ENCODE data around the gene AP4M1. TPM values are rescaled to one million over a fixed set of nuclear protein-coding genes. Genes with fewer than 3 reads are reported as not detected.

Gene AP4M1
- total and polyA plus RNA-seq, 4 experiments from 2014 or later = 3.2 to 14.9 (median 8.2) TPM

- Mint-ChIP-seq H3K36me3 (peaks cover 11 to 48% of the 10 kb centered on the region in 2 donors), H3K27me3 (no peaks in the 10 kb centered on the region), H3K4me3 (peak overlapping the region in 6 of 8 donors; percentile 41 to 88 (median 56)), H3K4me1 (peaks cover 23 to 70% (median 46%) of the 10 kb centered on the region in 4 donors), H3K27ac (peak overlapping the region in 4 of 7 donors; percentile 41 to 87 (median 78)), H3K9me3 (no peaks in the 10 kb centered on the region)
- Histone ChIP-seq H3K36me3 (ENCODE audit: insufficient read depth, low read length) (peaks cover 36% of the 10 kb centered on the region), H3K4me3 (ENCODE audit: low read length in 2 of 2) (no peak overlapping the region), H3K9me3 (ENCODE audit: control insufficient read depth in 1 of 2, low read length in 2 of 2) (no peaks in the 10 kb centered on the region), H3K27me3 (ENCODE audit: insufficient read depth, low read length) (no peaks in the 10 kb centered on the region), H3K27ac (ENCODE audit: low read depth, low read length) (no peak overlapping the region), H3K4me1 (ENCODE audit: insufficient read depth, low read length) (peaks cover 59% of the 10 kb centered on the region)
- ChIA-PET CTCF (ENCODE audit: partially characterized antibody) (interaction anchor here (1.1 kb wide), 1 partner anchor 23 kb away, joined by 3 read pairs; no protein-coding TSS in a partner anchor), POLR2A (ENCODE audit: partially characterized antibody) (interaction anchor here (1.2 to 6.4 kb wide), 7 partner anchors 12 to 64 kb away, joined by 3 to 53 read pairs (median 9); partner anchors contain the start of genes GAL3ST4, GPC2, PVRIG and STAG3)
- no peak for DNase-seq
- intact Hi-C loops (cut with micrococcal nuclease) = no loop called here
These were observed 54.3 kb downstream of the AP4M1 start for GRCh38 chr7:100155553-100156317.

GRCh38 chr7:100156331-100157068 lies 55.1 kb downstream of the AP4M1 start:
- Histone ChIP-seq H3K4me1 (ENCODE audit: insufficient read depth, low read length) (peaks cover 58% of the 10 kb centered on the region), H3K27me3 (ENCODE audit: insufficient read depth, low read length) (no peaks in the 10 kb centered on the region), H3K36me3 (ENCODE audit: insufficient read depth, low read length) (peaks cover 35% of the 10 kb centered on the region), H3K9me3 (ENCODE audit: control insufficient read depth in 1 of 2, low read length in 2 of 2) (no peaks in the 10 kb centered on the region), H3K4me3 (ENCODE audit: low read length in 2 of 2) (no peak overlapping the region), H3K27ac (ENCODE audit: low read depth, low read length) (peak overlapping the region; percentile 80)
- peak overlapping the region; percentile 65 to 90 (median 88) for H3K4me3 Mint-ChIP-seq
- peak in 1 of 5 donors; percentile 74 for DNase-seq
- ChIA-PET POLR2A (ENCODE audit: partially characterized antibody) (interaction anchor here (0.7 to 6.4 kb wide), 11 partner anchors 8 to 273 kb away, joined by 3 to 73 read pairs (median 9); partner anchors contain the start of genes GAL3ST4, GPC2, LAMTOR4 and MEPCE), CTCF (ENCODE audit: partially characterized antibody) (interaction anchor here (1.0 to 2.2 kb wide), 2 partner anchors 8 to 22 kb away, joined by 3 to 8 read pairs; partner anchors contain the start of gene LAMTOR4)
- intact Hi-C loops (cut with micrococcal nuclease) = no loop called here
- H3K27ac Mint-ChIP-seq = peak overlapping the region; percentile 82 to 96 (median 91)
- peaks cover 23 to 74% (median 44%) of the 10 kb centered on the region in 4 donors for H3K4me1 Mint-ChIP-seq
- H3K9me3 Mint-ChIP-seq = no peaks in the 10 kb centered on the region
- no peaks in the 10 kb centered on the region for H3K27me3 Mint-ChIP-seq
- H3K36me3 Mint-ChIP-seq = peaks cover 11 to 48% of the 10 kb centered on the region in 2 donors

GRCh38 chr7:100157069-100157333 lies 55.6 kb downstream of the AP4M1 start:
- Mint-ChIP-seq H3K27ac (peak overlapping the region; percentile 82 to 96 (median 91)), H3K36me3 (peaks cover 11 to 45% of the 10 kb centered on the region in 2 donors), H3K4me1 (peaks cover 23 to 74% (median 44%) of the 10 kb centered on the region in 4 donors), H3K27me3 (no peaks in the 10 kb centered on the region), H3K9me3 (no peaks in the 10 kb centered on the region), H3K4me3 (peak overlapping the region; percentile 65 to 90 (median 88))
- Histone ChIP-seq H3K27ac (ENCODE audit: low read depth, low read length) (peak overlapping the region; percentile 80), H3K27me3 (ENCODE audit: insufficient read depth, low read length) (no peaks in the 10 kb centered on the region), H3K9me3 (ENCODE audit: control insufficient read depth in 1 of 2, low read length in 2 of 2) (no peaks in the 10 kb centered on the region), H3K4me1 (ENCODE audit: insufficient read depth, low read length) (peaks cover 54% of the 10 kb centered on the region), H3K36me3 (ENCODE audit: insufficient read depth, low read length) (peaks cover 32% of the 10 kb centered on the region), H3K4me3 (ENCODE audit: low read length in 2 of 2) (peak overlapping the region in 1 of 2 donors; percentile 74)
- ChIA-PET POLR2A (ENCODE audit: partially characterized antibody) (interaction anchor here (0.7 to 6.4 kb wide), 10 partner anchors 9 to 272 kb away, joined by 3 to 73 read pairs (median 10); partner anchors contain the start of genes GAL3ST4, GPC2, LAMTOR4 and MEPCE), CTCF (ENCODE audit: partially characterized antibody) (interaction anchor here (1.0 to 2.2 kb wide), 2 partner anchors 9 to 23 kb away, joined by 3 to 8 read pairs; partner anchors contain the start of gene LAMTOR4)
- no peak for DNase-seq
- intact Hi-C loops (cut with micrococcal nuclease) = no loop called here

GRCh38 chr7:100157334-100158228 lies 56.1 kb downstream of the AP4M1 start:
- Mint-ChIP-seq H3K36me3 (peaks cover 6 to 41% of the 10 kb centered on the region in 2 donors), H3K9me3 (no peaks in the 10 kb centered on the region), H3K27me3 (no peaks in the 10 kb centered on the region), H3K4me1 (peaks cover 19 to 74% (median 40%) of the 10 kb centered on the region in 4 donors), H3K27ac (peak overlapping the region; percentile 86 to 96 (median 92)), H3K4me3 (peak overlapping the region; percentile 80 to 90 (median 88))
- peak overlapping the region; percentile 80 for H3K27ac ChIP-seq (ENCODE audit: low read depth, low read length)
- ChIA-PET POLR2A (ENCODE audit: partially characterized antibody) (interaction anchor here (0.9 to 6.4 kb wide), 14 partner anchors 9 to 272 kb away, joined by 3 to 73 read pairs (median 8); partner anchors contain the start of genes AP4M1, GAL3ST4, GPC2 and LAMTOR4), CTCF (ENCODE audit: partially characterized antibody) (interaction anchor here (1.0 to 2.2 kb wide), 3 partner anchors 9 to 23 kb away, joined by 3 to 8 read pairs (median 3); partner anchors contain the start of gene LAMTOR4)
- peaks cover 49% of the 10 kb centered on the region for H3K4me1 ChIP-seq (ENCODE audit: insufficient read depth, low read length)
- H3K36me3 ChIP-seq (ENCODE audit: insufficient read depth, low read length) = peaks cover 30% of the 10 kb centered on the region
- intact Hi-C loops (cut with micrococcal nuclease) = loop anchor here (1.0 kb wide), 3 partner anchors 9 to 20 kb away; partner anchors contain the start of genes GAL3ST4, GPC2, LAMTOR4 and STAG3
- H3K4me3 ChIP-seq (ENCODE audit: low read length in 2 of 2) = peak overlapping the region; percentile 12 to 74
- DNase-seq = no peak
- H3K27me3 ChIP-seq (ENCODE audit: insufficient read depth, low read length) = no peaks in the 10 kb centered on the region
- H3K9me3 ChIP-seq (ENCODE audit: control insufficient read depth in 1 of 2, low read length in 2 of 2) = no peaks in the 10 kb centered on the region

Small RNA genes within 50 kb of the gene (microRNA-seq; reads per million reads assigned to microRNA genes)
- gene MIR106B (ENCODE audit: borderline microRNAs expressed, borderline number of aligned reads, borderline replicate concordance) (629 reads per million, percentile 84 among the genes with 10 or more reads in this experiment), gene MIR25 (ENCODE audit: borderline microRNAs expressed, borderline number of aligned reads, borderline replicate concordance) (354 reads per million, percentile 79 among the genes with 10 or more reads in this experiment), gene MIR4658 (ENCODE audit: borderline microRNAs expressed, borderline number of aligned reads, borderline replicate concordance) (not detected), gene MIR93 (ENCODE audit: borderline microRNAs expressed, borderline number of aligned reads, borderline replicate concordance) (2,094 reads per million, percentile 93 among the genes with 10 or more reads in this experiment)

Other genes starting within 250 kb of the AP4M1 start
- not detected for gene OR2AE1, start 224.6 kb upstream of the AP4M1 start, total RNA-seq
- gene OR2AE1, start 224.6 kb upstream of the AP4M1 start, polyA plus RNA-seq = not detected
- 10 to 100 TPM; 69.0 to 69.7 TPM for gene TRIM4, start 182.1 kb upstream of the AP4M1 start, total RNA-seq
- gene TRIM4, start 182.1 kb upstream of the AP4M1 start, polyA plus RNA-seq = 10 to 100 TPM; 18.2 to 28.8 TPM
- gene GJC3, start 172.0 kb upstream of the AP4M1 start, total RNA-seq = under 1 TPM; 0.39 to 0.61 TPM
- gene GJC3, start 172.0 kb upstream of the AP4M1 start, polyA plus RNA-seq = under 1 TPM; 0.23 to 0.94 TPM
- not detected for gene AZGP1, start 125.6 kb upstream of the AP4M1 start, total RNA-seq
- not detected for gene AZGP1, start 125.6 kb upstream of the AP4M1 start, polyA plus RNA-seq
- 100 to 1,000 TPM in 1 of 2 experiments, 10 to 100 TPM in 1; 94.8 to 101 TPM for gene ZKSCAN1, start 86.0 kb upstream of the AP4M1 start, total RNA-seq
- 10 to 100 TPM; 25.0 to 47.0 TPM for gene ZKSCAN1, start 86.0 kb upstream of the AP4M1 start, polyA plus RNA-seq
- gene ZSCAN21, start 51.9 kb upstream of the AP4M1 start, total RNA-seq = 10 to 100 TPM in 1 of 2 experiments, 1 to 10 TPM in 1; 9.9 to 10.6 TPM
- gene ZSCAN21, start 51.9 kb upstream of the AP4M1 start, polyA plus RNA-seq = 1 to 10 TPM; 2.5 to 9.7 TPM
- gene ZNF3, start 19.9 kb upstream of the AP4M1 start, total RNA-seq = 10 to 100 TPM; 44.2 to 44.8 TPM
- 10 to 100 TPM; 11.9 to 25.4 TPM for gene ZNF3, start 19.9 kb upstream of the AP4M1 start, polyA plus RNA-seq
- 10 to 100 TPM; 85.5 to 89.2 TPM for gene COPS6, start 12.7 kb upstream of the AP4M1 start, total RNA-seq
- gene COPS6, start 12.7 kb upstream of the AP4M1 start, polyA plus RNA-seq = 100 to 1,000 TPM; 155 to 261 TPM
- gene MCM7, start 246 bp upstream of the AP4M1 start, total RNA-seq = 100 to 1,000 TPM; 164 to 173 TPM
- 10 to 100 TPM; 26.9 to 29.9 TPM for gene MCM7, start 246 bp upstream of the AP4M1 start, polyA plus RNA-seq
- 10 to 100 TPM; 61.6 to 62.2 TPM for gene TAF6, start 17.7 kb downstream of the AP4M1 start, total RNA-seq
- 10 to 100 TPM; 25.3 to 35.2 TPM for gene TAF6, start 17.7 kb downstream of the AP4M1 start, polyA plus RNA-seq
- 10 to 100 TPM; 69.0 to 69.8 TPM for gene CNPY4, start 18.0 kb downstream of the AP4M1 start, total RNA-seq
- 10 to 100 TPM; 14.8 to 24.8 TPM for gene CNPY4, start 18.0 kb downstream of the AP4M1 start, polyA plus RNA-seq
- 1 to 10 TPM; 6.4 to 6.8 TPM for gene MBLAC1, start 25.3 kb downstream of the AP4M1 start, total RNA-seq
- 1 to 10 TPM in 1 of 2 donors, under 1 TPM in 1; 0.77 to 1.2 TPM for gene MBLAC1, start 25.3 kb downstream of the AP4M1 start, polyA plus RNA-seq
- gene LAMTOR4, start 47.3 kb downstream of the AP4M1 start, total RNA-seq = 100 to 1,000 TPM; 178 to 189 TPM
- gene LAMTOR4, start 47.3 kb downstream of the AP4M1 start, polyA plus RNA-seq = 100 to 1,000 TPM; 423 to 501 TPM
- 10 to 100 TPM; 68.7 to 73.0 TPM for gene TRAPPC14, start 57.1 kb downstream of the AP4M1 start, total RNA-seq
- gene TRAPPC14, start 57.1 kb downstream of the AP4M1 start, polyA plus RNA-seq = 1 to 10 TPM; 1.4 to 5.5 TPM
- 1 to 10 TPM; 8.0 to 8.9 TPM for gene GAL3ST4, start 67.0 kb downstream of the AP4M1 start, total RNA-seq
- 1 to 10 TPM; 2.3 to 5.0 TPM for gene GAL3ST4, start 67.0 kb downstream of the AP4M1 start, polyA plus RNA-seq
- gene GPC2, start 75.7 kb downstream of the AP4M1 start, total RNA-seq = 10 to 100 TPM; 11.8 to 12.5 TPM
- gene GPC2, start 75.7 kb downstream of the AP4M1 start, polyA plus RNA-seq = under 1 TPM in 1 of 2 donors, not detected in 1; 0.73 TPM
- 1 to 10 TPM; 6.5 to 7.7 TPM for gene STAG3, start 76.3 kb downstream of the AP4M1 start, total RNA-seq
- 1 to 10 TPM; 1.6 to 3.7 TPM for gene STAG3, start 76.3 kb downstream of the AP4M1 start, polyA plus RNA-seq
- 10 to 100 TPM; 77.4 to 85.2 TPM for gene PVRIG, start 118.3 kb downstream of the AP4M1 start, total RNA-seq
- gene PVRIG, start 118.3 kb downstream of the AP4M1 start, polyA plus RNA-seq = 10 to 100 TPM; 68.2 to 87.3 TPM
- gene SPDYE3, start 206.1 kb downstream of the AP4M1 start, total RNA-seq = not detected
- gene SPDYE3, start 206.1 kb downstream of the AP4M1 start, polyA plus RNA-seq = 1 to 10 TPM; 6.3 to 9.9 TPM

All from CD4-positive, alpha-beta memory T cell (primary cell).